Nasal cavity respiratory epithelium epithelial cell of viscerocranial mucosa (primary cell): ENCODE data around the gene MAGEA10. TPM values are rescaled to one million over a fixed set of nuclear protein-coding genes. Genes with fewer than 3 reads are reported as not detected.

Experiments used
- total RNA-seq: library from RNA; depleted of rRNA; stranded (reverse); fragments of >200 nt; gene quantifications from 2 replicates; pipeline ENCODE4 v1.2.3, GENCODE V29; 2014

Gene MAGEA10
- total RNA-seq, result not detected in 2 replicates

DNA sequence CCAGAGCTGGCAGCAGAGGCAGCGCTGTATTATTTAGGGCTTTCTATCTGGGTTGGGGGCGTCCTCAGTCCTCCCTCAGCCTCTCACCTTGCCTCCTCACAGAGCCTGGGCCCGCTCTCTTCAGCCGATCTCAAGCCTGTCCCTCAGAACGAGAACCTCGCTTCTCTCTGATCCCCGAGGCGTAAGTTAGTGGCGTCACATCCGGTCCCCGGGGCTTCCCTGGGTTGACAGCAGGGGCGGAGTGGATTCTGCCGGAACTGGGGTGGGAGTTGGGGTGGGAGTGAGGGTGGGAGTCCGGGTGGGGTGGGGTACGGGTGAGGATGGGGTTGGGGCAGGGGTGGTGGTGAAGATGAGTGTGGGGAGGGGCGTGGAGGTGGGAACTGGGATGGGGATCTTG is at the start of gene MAGEA10:
TSS of gene MAGEA10 (minus strand) at position 190 of the 397 bp plus-strand sequence. CDS start 2,957 bp downstream, outside the sequence.

Other genes starting within 250 kb of the MAGEA10 start
- gene MAGEA4, start 225.7 kb downstream of the MAGEA10 start, total RNA-seq, result not detected in 2 replicates
- gene GABRE, start 163.9 kb downstream of the MAGEA10 start, total RNA-seq, result 21.9 and 54.4 TPM in 2 replicates